Measurements from ENCODE around the gene DHX30.

Gene DHX30

DNA sequence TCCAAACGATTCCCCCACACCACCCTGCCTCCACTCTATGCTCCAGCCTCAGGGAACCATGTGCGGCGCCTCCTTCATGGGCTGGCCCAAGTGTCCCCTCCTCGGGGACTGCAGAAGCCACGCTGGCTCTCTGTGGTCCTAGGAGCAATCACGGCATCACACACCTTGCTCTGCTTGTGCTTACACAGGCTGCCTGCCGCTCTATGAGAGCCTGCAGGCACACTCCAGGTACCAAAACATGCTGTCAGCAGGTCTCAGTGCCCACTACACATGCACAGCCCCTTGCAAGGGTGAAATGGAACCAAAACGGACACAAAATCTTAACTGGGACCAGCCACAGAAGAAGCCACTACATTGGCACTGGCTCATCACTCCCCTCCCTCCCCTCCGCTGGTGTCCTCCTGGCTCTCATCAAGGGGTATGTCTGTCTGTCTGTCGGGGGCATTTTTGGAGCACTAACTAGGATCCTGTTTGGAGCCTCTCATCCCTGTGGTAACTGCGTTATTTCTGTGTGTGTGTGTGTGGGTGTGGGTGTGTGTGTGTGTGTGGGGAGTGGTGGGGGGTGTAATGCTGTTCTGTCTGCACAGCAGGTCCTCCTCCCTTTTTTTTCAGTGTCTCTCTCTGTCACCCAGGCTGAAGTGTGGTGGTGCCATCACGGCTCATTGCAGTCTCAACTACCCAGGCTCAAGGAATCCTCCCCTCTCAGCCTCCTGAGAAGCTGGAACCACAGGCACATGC lies 60.6 kb downstream of the DHX30 start:
- TF ChIP-seq TAF1 (IDR thresholded peaks at IDR 0.05; ENCODE audit: borderline replicate concordance, insufficient read depth, low read length) = no peak
- no peak for TF ChIP-seq POLR2AphosphoS5 (IDR thresholded peaks at IDR 0.05; ENCODE audit: low read depth, low read length)
- TF ChIP-seq, protein P1, sequence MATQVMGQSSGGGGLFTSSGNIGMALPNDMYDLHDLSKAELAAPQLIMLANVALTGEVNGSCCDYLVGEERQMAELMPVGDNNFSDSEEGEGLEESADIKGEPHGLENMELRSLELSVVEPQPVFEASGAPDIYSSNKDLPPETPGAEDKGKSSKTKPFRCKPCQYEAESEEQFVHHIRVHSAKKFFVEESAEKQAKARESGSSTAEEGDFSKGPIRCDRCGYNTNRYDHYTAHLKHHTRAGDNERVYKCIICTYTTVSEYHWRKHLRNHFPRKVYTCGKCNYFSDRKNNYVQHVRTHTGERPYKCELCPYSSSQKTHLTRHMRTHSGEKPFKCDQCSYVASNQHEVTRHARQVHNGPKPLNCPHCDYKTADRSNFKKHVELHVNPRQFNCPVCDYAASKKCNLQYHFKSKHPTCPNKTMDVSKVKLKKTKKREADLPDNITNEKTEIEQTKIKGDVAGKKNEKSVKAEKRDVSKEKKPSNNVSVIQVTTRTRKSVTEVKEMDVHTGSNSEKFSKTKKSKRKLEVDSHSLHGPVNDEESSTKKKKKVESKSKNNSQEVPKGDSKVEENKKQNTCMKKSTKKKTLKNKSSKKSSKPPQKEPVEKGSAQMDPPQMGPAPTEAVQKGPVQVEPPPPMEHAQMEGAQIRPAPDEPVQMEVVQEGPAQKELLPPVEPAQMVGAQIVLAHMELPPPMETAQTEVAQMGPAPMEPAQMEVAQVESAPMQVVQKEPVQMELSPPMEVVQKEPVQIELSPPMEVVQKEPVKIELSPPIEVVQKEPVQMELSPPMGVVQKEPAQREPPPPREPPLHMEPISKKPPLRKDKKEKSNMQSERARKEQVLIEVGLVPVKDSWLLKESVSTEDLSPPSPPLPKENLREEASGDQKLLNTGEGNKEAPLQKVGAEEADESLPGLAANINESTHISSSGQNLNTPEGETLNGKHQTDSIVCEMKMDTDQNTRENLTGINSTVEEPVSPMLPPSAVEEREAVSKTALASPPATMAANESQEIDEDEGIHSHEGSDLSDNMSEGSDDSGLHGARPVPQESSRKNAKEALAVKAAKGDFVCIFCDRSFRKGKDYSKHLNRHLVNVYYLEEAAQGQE (IDR thresholded peaks at IDR 0.05; ENCODE audit: insufficient read depth in 1 of 2, low read depth in 2 of 2, low read length in 2 of 2) = no peak
- no peak for TF ChIP-seq SIN3A (IDR thresholded peaks at IDR 0.05; ENCODE audit: borderline replicate concordance, insufficient read depth, low read length)
- no peak for TF ChIP-seq FOXP2 (optimal IDR thresholded peaks at IDR 0.05; ENCODE audit: borderline replicate concordance, extremely low read depth, extremely low read length, insufficient read depth)

DNA sequence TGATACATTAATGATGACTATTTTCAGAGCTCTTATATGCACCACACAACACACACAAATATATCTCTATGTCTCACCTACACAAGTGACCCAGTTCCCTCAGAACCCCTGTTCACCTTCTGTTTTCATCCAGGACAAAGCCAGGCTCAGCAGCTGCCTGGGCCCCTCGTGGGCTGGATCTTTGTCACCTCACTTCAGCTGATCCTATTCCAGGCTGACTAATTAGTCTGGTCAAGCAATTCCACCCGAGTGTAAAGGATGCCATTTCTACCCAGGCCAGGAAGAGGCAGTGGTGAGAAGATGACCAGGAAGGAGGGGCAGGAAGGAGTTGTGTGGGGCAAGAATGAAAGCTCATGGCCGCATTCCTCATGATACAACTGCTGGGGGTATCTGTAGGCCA lies 62.3 kb downstream of the DHX30 start:
- no peak for TF ChIP-seq POLR2AphosphoS5 (IDR thresholded peaks at IDR 0.05; ENCODE audit: low read depth, low read length)
- TF ChIP-seq, protein P1 (IDR thresholded peaks at IDR 0.05; ENCODE audit: insufficient read depth in 1 of 2, low read depth in 2 of 2, low read length in 2 of 2) = no peak
- TF ChIP-seq SIN3A (IDR thresholded peaks at IDR 0.05; ENCODE audit: borderline replicate concordance, insufficient read depth, low read length) = no peak
- TF ChIP-seq TAF1 (IDR thresholded peaks at IDR 0.05; ENCODE audit: borderline replicate concordance, insufficient read depth, low read length) = no peak
- no peak for TF ChIP-seq FOXP2 (optimal IDR thresholded peaks at IDR 0.05; ENCODE audit: borderline replicate concordance, extremely low read depth, extremely low read length, insufficient read depth)

DNA sequence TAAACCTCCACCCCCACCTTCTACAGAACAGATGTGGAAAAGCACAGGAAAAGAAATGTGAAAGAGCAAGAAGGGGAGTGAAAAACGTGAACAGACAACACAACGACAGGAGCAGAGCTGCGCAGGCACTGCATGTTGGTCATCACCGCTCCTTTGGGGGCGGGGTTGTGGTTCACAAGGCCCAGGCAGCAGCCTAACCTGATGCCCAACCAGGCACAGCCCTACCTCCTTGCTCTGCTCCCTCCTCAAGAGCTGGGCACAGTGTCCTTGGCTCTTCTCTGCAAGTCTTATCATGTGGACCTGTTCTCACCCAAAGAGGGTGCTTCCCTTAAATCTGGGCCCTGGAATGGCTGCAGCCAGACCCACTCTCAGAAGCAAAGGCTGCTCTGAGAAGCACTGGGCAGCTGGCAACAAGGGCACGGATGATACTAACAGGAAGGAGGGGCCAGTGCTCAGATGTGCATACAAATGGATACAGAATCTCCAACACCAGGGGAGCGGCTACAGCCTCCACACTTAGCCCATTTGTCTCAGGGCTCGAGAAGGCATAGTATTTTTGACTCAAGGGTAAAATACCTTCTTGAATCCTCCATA lies 64.6 kb downstream of the DHX30 start:
- TF ChIP-seq, protein P1 (IDR thresholded peaks at IDR 0.05; ENCODE audit: insufficient read depth in 1 of 2, low read depth in 2 of 2, low read length in 2 of 2) = no peak
- no peak for TF ChIP-seq FOXP2 (optimal IDR thresholded peaks at IDR 0.05; ENCODE audit: borderline replicate concordance, extremely low read depth, extremely low read length, insufficient read depth)

DNA sequence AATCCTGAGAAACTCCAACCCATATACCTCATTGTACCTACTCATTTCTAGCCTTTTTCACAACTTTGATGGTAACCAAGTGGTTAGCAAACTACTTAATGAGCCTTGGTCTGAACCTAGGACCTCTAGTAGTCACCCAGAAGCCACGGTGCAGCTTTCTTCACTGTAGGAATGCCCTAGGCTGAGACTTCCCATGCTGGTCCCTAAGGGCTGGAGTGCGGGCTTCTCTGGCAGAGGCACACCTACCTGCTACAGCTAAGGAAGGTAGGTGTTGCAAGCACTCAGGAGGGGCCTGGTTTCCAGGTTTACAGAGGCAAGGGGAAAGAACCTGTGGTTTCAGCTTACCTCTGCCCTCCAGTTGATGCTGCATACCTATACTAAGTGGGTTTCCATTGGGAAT lies 65.4 kb downstream of the DHX30 start:
- TF ChIP-seq FOXP2 (optimal IDR thresholded peaks at IDR 0.05; ENCODE audit: borderline replicate concordance, extremely low read depth, extremely low read length, insufficient read depth) = no peak
- no peak for TF ChIP-seq TAF1 (IDR thresholded peaks at IDR 0.05; ENCODE audit: borderline replicate concordance, insufficient read depth, low read length)
- no peak for TF ChIP-seq SIN3A (IDR thresholded peaks at IDR 0.05; ENCODE audit: borderline replicate concordance, insufficient read depth, low read length)
- no peak for TF ChIP-seq POLR2AphosphoS5 (IDR thresholded peaks at IDR 0.05; ENCODE audit: low read depth, low read length)
- TF ChIP-seq, protein P1 (IDR thresholded peaks at IDR 0.05; ENCODE audit: insufficient read depth in 1 of 2, low read depth in 2 of 2, low read length in 2 of 2) = no peak
